Measurements from ENCODE around the gene RPGRIP1L. TPM values are rescaled to one million over a fixed set of nuclear protein-coding genes. Genes with fewer than 3 reads are reported as not detected.

Gene RPGRIP1L
- total and polyA plus RNA-seq, 2 donors (not counting 1 experiment from before 2014, with no cell fraction given), result 7.4 to 13.0 TPM

DNA sequence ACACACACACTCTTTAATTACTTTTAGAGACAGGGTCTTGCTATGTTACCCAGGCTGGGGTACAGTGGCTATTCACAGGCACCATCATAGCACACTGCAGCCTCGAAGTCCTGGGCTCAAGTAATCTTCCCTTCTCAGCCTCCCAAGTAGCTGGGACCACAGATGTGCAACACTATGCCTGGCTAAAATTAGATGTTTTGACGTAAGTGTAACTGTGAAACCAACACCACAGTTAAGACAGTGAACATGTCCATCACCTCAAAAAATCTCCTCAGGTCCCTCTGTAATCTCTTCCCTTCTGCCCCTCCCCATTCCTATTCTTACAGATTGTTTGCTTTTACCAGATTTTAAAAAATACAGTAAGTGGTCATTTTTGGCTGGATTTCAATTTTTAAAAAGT lies 66.7 kb downstream of the RPGRIP1L start:
- no peak overlapping the region for H3K27ac ChIP-seq (ENCODE audit: insufficient read depth, low read length)
- H3K4me2 ChIP-seq (ENCODE audit: extremely low read depth, insufficient read depth, low read length), result no peak overlapping the region
- H3K27me3 ChIP-seq (ENCODE audit: control insufficient read depth, insufficient read depth, low read length), result no peaks in the 10 kb centered on the region
- H3K9ac ChIP-seq (ENCODE audit: insufficient read depth, low read length), result no peak overlapping the region
- H3K79me2 ChIP-seq (ENCODE audit: control insufficient read depth, insufficient read depth, low read length), result no peaks in the 10 kb centered on the region
- H3K4me1 ChIP-seq (ENCODE audit: control insufficient read depth, extremely low read depth, insufficient read depth, low read length), result no peaks in the 10 kb centered on the region
- H3K9me3 ChIP-seq (ENCODE audit: control insufficient read depth, insufficient read depth, low read depth, low read length), result no peaks in the 10 kb centered on the region
- TF ChIP-seq, protein P1, sequence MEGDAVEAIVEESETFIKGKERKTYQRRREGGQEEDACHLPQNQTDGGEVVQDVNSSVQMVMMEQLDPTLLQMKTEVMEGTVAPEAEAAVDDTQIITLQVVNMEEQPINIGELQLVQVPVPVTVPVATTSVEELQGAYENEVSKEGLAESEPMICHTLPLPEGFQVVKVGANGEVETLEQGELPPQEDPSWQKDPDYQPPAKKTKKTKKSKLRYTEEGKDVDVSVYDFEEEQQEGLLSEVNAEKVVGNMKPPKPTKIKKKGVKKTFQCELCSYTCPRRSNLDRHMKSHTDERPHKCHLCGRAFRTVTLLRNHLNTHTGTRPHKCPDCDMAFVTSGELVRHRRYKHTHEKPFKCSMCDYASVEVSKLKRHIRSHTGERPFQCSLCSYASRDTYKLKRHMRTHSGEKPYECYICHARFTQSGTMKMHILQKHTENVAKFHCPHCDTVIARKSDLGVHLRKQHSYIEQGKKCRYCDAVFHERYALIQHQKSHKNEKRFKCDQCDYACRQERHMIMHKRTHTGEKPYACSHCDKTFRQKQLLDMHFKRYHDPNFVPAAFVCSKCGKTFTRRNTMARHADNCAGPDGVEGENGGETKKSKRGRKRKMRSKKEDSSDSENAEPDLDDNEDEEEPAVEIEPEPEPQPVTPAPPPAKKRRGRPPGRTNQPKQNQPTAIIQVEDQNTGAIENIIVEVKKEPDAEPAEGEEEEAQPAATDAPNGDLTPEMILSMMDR (conservative IDR thresholded peaks at IDR 0.05 in 1 of 2, IDR thresholded peaks at IDR 0.05 in 1 of 2; ENCODE audit: low read depth in 1 of 2, low read length in 2 of 2), result no peak
- TF ChIP-seq EZH2 (IDR thresholded peaks at IDR 0.05; ENCODE audit: low read length, missing control alignments), result no peak
- no peak overlapping the region for H3K4me3 ChIP-seq (replicated peaks in 1 of 4; ENCODE audit: control extremely low read depth in 1 of 4, insufficient read depth in 1 of 4, low read depth in 3 of 4, low read length in 4 of 4)
- no peak for DNase-seq (ENCODE audit: low read depth in 2 of 2)
- H4K20me1 ChIP-seq (ENCODE audit: control insufficient read depth, extremely low read depth, insufficient read depth, low read length), result no peaks in the 10 kb centered on the region
- H3K36me3 ChIP-seq (ENCODE audit: control insufficient read depth, insufficient read depth, low read length), result peaks cover 3% of the 10 kb centered on the region
- no peak overlapping the region for H2AFZ ChIP-seq (ENCODE audit: low read length)

DNA sequence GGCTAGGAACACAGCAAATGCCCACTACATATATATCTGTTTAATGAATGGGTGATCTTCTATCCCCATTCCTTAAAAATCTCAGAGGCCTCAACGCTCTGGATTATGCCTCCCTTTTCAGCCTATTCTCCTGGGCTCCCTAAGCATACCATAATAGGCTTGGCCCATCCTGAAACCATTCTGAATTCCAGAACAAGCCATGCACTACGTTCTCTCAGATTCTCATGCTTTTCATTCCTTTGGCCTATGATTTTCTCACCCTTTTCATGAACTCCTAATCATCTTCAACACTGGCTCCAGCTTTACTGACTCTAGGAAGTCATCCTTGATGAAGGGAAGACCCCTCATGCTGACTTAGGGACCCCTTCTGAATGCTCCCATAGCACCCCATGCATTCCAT lies 71.1 kb downstream of the RPGRIP1L start:
- Histone ChIP-seq H4K20me1 (ENCODE audit: control insufficient read depth, extremely low read depth, insufficient read depth, low read length) (no peaks in the 10 kb centered on the region), H3K9me3 (ENCODE audit: control insufficient read depth, insufficient read depth, low read depth, low read length) (no peaks in the 10 kb centered on the region), H3K27me3 (ENCODE audit: control insufficient read depth, insufficient read depth, low read length) (no peaks in the 10 kb centered on the region), H3K4me3 (replicated peaks in 1 of 4; ENCODE audit: control extremely low read depth in 1 of 4, insufficient read depth in 1 of 4, low read depth in 3 of 4, low read length in 4 of 4) (no peak overlapping the region), H3K9ac (ENCODE audit: insufficient read depth, low read length) (no peak overlapping the region), H3K79me2 (ENCODE audit: control insufficient read depth, insufficient read depth, low read length) (no peaks in the 10 kb centered on the region), H3K4me2 (ENCODE audit: extremely low read depth, insufficient read depth, low read length) (no peak overlapping the region), H3K36me3 (ENCODE audit: control insufficient read depth, insufficient read depth, low read length) (no peaks in the 10 kb centered on the region), H3K4me1 (ENCODE audit: control insufficient read depth, extremely low read depth, insufficient read depth, low read length) (no peaks in the 10 kb centered on the region), H3K27ac (ENCODE audit: insufficient read depth, low read length) (no peak overlapping the region), H2AFZ (ENCODE audit: low read length) (no peak overlapping the region)
- peak in 1 of 2 donors; percentile 54 for DNase-seq (ENCODE audit: low read depth in 2 of 2)
- TF ChIP-seq EZH2 (IDR thresholded peaks at IDR 0.05; ENCODE audit: low read length, missing control alignments), result no peak
- TF ChIP-seq, protein P1 (conservative IDR thresholded peaks at IDR 0.05 in 1 of 2, IDR thresholded peaks at IDR 0.05 in 1 of 2; ENCODE audit: low read depth in 1 of 2, low read length in 2 of 2), result no peak

DNA sequence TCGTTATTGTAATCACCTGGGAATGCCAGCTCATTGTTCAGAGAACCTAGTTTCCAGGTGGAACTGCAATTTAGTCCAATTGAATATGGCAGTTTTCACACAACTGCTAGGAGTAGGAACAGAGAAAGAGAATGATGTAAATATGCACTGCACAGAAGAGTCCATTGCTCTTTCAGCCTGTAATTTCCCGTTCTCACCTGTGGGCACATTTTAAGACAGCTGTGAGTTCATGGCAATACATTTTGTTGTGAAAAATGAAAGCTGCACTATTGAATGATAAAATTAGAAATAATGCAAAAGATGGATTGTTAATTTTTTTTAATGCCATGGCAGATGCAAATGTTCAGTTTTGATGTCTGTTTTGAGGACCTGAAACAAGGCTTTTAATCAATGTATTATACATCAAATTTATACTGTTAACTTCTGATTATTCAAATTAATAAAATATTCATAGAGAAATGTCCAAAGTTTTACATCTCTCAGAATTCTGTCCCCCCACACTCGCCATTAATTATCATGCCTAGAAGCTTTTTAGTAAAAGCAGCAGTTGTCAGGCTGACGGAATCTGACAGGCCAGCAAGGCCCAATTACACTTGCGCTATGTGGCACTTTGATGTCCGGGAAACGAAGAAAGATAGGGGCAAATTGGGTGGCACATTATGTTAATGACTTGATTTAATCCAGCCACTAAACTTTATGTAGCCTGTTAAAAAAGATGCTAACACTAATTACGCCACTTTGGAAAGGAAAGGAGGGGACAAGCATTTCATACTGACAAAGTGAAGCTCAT lies 72.2 kb downstream of the RPGRIP1L start:
- Histone ChIP-seq H4K20me1 (ENCODE audit: control insufficient read depth, extremely low read depth, insufficient read depth, low read length) (no peaks in the 10 kb centered on the region), H3K79me2 (ENCODE audit: control insufficient read depth, insufficient read depth, low read length) (no peaks in the 10 kb centered on the region), H2AFZ (ENCODE audit: low read length) (no peak overlapping the region), H3K27me3 (ENCODE audit: control insufficient read depth, insufficient read depth, low read length) (no peaks in the 10 kb centered on the region), H3K4me2 (ENCODE audit: extremely low read depth, insufficient read depth, low read length) (no peak overlapping the region), H3K9ac (ENCODE audit: insufficient read depth, low read length) (no peak overlapping the region), H3K4me3 (replicated peaks in 1 of 4; ENCODE audit: control extremely low read depth in 1 of 4, insufficient read depth in 1 of 4, low read depth in 3 of 4, low read length in 4 of 4) (no peak overlapping the region), H3K4me1 (ENCODE audit: control insufficient read depth, extremely low read depth, insufficient read depth, low read length) (no peaks in the 10 kb centered on the region), H3K9me3 (ENCODE audit: control insufficient read depth, insufficient read depth, low read depth, low read length) (no peaks in the 10 kb centered on the region), H3K36me3 (ENCODE audit: control insufficient read depth, insufficient read depth, low read length) (no peaks in the 10 kb centered on the region), H3K27ac (ENCODE audit: insufficient read depth, low read length) (no peak overlapping the region)
- DNase-seq (ENCODE audit: low read depth in 2 of 2), result no peak
- TF ChIP-seq EZH2 (IDR thresholded peaks at IDR 0.05; ENCODE audit: low read length, missing control alignments), result no peak
- TF ChIP-seq, protein P1 (conservative IDR thresholded peaks at IDR 0.05 in 1 of 2, IDR thresholded peaks at IDR 0.05 in 1 of 2; ENCODE audit: low read depth in 1 of 2, low read length in 2 of 2), result no peak

Measured in fibroblast of lung (primary cell).